ENCODE data around the gene OLFML2B.
"Not testable (repeated sequence)": the region's sequence is repeated elsewhere in the genome, so short reads cannot be mapped to it uniquely, and the experiment has no call there.

OLFML2B gene

DNA sequence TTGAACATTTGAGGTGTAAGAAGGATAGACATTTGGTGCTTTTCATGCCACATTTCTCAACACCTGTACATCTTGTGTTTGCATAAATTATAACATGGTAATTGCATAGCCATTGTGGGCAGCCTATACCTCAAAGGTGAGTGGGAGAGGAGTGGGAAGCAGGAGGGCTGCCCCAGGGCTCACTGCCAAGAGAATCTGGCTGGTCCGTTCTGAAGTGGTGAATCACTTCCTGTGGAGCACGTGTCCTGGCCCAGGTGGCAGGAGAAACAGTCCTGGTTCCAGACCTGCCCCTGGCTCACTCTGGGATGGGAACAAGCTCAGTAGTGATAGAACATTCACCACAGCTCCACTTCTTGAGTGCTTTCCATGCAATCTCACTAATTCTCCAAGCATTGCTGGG lies 11.6 kb upstream of the OLFML2B start:
- DNase-seq (ENCODE audit: low read depth): peak; percentile 14

DNA sequence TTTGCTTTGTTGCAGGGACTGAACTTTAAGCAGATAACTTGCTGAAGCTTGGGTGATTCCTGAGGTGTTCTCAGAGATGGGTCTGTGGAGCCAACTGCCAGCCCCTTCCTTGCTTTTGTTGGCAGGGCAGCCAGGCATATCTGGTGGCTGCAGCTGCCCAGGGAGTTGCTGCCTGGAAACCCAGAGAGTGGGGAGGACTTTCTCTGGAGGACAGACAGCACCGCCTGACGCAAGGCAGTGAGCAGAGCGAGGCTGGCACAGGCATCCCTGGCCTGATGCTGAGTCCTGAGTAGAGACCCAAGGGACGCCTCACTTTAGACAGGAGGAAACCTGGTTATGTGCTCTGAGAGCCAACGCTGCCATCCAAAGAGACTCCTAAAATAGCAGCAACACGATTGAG lies 9.8 kb upstream of the OLFML2B start:
- no peak for DNase-seq (ENCODE audit: low read depth)

DNA sequence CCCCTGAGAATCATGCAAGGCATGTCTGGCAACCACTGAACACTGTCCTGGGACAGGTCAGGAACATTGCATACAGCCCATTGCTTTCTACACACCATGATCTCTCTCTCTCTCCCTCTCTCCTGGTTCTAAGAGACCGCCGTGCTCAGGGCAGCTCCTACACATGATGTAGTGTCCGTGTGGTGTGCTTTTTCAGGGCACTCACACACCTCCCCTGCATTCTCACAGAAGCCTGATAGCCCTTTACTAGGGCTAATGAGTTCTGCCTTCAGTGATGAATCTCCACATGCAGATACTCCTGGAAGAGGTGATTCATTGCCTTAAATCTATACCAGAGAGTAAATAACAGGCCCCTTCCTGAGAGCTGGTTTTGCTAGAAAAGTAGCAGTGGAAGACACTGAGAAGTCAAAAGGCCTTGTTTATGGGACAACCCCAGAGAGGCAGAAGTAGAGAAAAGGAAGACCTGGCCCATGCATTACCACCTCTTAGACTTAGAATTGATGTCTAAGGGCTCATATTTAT lies 7.2 kb upstream of the OLFML2B start:
- DNase-seq (ENCODE audit: low read depth): no peak

DNA sequence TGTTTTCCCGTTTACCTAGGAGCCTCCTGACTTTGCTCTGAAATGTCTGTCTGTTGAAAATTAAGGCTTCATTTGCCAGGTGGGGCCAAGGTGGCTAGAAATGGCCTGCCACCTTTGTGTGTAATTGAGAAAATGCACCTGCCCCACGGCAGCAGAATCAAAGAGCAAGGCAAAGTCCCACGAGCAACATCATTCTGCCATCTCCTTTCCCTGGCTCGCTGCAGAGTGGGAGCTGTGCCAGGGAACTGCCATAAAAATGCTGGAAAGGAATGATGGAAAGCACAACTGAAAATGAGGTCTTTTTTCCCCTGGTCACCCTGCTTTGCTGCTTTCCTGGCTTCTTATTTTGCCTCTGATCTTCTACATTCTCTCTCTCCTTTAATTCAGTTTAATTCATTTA lies 5.5 kb upstream of the OLFML2B start:
- DNase-seq (ENCODE audit: low read depth): no peak

DNA sequence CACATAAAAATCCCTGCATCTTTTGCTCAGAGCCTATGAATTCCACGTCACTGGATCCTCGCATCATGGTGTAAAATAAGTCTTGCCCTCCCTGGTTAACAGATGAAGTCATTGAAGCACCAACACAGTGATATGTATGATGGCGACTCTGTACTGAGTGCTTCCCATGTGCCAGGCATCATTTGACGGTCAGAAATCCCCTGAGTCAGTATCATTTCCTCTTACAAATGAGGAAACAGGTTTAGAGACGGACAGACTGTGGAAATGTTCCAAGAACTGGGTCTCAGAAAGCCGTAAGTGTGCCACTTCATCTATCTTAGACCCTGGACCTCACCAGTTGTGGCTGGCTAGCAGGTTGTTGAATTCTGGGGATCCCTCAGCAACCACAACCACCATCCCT lies 5.1 kb upstream of the OLFML2B start:
- no peak for DNase-seq (ENCODE audit: low read depth)

DNA sequence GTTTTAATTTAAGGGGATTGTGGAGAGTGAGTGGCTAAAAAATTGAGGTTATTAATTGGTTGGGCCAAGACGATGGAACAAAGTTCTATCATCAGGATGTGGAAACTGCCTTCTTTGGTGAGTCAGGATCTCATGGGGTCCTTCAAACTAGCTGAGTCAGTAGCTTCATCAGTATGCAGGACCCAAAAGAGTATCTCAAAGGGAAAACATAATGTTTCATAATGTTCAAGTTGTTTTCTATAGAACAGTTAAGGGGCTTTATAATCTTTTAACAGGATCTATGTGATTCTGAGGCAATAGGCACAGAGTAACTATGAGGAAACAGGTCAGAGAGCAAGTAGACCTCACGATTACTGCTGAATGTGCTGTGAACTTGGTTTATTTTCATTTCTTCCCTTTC lies 3.2 kb upstream of the OLFML2B start:
- DNase-seq (ENCODE audit: low read depth): no peak

DNA sequence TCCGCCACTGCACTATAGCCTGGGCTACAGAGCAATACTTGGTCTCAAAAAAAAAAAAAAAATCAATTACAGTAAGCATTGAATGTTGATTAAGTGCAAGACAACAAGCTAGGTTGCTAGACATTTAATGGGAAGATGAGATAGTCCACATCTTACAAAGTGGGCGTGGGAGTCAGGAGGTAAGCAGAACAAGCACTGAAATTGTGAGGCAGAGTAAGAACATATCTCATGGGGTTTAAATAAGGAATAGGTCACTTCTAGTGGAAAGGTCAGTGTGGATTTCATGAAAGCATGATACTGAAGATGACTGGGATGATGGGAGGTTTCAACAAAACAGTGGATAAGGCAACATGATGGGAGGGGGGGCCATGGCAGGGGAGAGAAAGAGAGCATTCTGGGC lies 1.9 kb upstream of the OLFML2B start:
- DNase-seq (ENCODE audit: low read depth): no peak

DNA sequence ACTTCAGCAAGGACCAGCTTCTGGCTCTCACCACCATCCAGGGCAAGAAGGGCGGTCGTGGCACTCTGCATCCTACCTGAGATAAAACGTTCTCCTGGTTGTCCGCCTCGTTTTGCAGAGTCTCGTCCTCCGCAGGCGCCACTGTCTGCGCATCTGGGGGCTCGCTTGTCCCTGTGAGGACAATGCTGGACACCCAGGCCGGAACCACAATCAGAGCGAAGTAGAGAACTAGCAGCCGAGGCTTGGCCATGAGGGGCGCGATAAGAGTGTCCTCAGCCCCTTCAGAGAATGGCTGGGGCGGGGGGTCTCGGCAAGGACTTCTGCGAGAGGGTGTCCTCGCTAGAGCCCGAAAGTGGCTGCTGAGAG lies 505 bp downstream of the OLFML2B start:
- DNase-seq (ENCODE audit: low read depth): no peak

DNA sequence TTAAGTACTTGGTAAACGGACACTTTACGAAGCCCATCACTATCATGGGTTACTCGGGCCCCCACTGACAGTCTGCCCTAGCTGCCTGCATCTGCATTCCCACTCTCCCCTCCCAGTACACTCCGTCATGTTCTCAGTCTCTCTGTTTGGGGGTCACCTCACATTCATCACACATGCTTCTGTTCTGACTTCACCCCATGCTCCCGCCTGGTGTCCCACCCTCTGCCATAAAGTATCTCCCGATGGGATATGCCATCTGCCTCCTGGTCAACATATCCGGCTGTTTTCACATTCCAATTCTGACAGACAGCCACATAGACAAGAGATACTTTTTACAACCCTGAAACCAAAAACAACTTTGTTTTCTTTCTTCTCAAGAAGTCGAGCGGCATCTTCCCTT lies 1.0 kb downstream of the OLFML2B start:
- DNase-seq (ENCODE audit: low read depth): no peak

DNA sequence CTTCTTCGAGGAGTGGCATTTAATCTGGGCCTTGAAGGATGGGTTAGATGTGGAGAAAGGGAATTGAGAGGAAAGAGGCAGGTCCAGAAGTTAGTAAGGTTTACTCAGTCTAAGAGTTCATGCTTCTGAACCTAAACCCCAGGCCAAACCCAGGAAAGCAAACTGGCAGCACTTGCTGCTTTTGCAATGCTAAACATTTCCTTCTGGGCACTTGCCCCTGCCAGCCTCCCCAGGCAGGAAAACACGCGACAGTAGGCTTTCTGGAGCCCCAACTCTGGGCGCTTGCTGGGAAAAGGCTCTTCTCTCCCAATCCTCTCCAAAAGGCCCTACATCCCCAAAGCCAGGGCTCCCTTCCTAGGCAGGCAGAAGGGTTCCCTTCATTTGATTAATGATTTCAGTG lies 2.5 kb downstream of the OLFML2B start:
- DNase-seq (ENCODE audit: low read depth): no peak

DNA sequence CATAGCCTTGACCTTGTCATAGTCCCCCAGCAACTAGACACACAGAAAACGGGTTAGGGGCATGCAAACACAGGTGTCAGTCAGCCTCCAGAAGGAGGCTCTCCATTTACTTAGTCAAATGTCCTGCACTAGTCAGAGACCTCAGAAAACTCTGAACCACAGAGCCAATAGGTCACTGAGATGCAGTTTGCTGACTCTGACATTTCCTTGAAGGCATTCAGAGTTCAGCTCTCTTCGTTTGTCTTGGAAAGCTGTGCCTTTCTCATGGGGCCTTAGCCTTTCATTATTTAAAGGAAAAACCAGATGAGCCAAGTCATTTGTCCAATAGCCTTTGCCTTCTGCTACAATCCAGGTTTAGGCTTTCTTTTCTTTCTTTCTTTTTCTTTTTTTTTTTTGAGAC lies 3.5 kb downstream of the OLFML2B start:
- no peak for DNase-seq (ENCODE audit: low read depth)

DNA sequence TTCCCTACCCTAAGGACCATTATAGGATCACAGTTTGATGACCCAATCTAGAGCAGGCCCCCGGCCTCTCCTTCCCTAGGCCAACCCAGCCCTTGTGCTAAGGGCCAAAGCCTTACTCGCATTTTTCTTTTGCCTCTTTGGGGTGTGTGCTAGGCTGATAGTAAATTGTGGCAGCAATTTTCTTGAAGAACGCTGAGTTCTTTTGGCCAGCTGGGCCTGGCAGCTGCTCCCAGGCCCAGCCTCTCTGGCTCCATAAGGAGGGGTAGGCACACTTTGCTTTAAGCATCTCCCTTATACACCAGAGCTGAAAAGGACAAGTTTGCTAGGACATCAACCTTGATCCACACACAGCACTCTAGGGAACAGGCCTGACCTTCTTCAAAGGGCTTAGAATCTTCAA lies 4.2 kb downstream of the OLFML2B start:
- no peak for DNase-seq (ENCODE audit: low read depth)

DNA sequence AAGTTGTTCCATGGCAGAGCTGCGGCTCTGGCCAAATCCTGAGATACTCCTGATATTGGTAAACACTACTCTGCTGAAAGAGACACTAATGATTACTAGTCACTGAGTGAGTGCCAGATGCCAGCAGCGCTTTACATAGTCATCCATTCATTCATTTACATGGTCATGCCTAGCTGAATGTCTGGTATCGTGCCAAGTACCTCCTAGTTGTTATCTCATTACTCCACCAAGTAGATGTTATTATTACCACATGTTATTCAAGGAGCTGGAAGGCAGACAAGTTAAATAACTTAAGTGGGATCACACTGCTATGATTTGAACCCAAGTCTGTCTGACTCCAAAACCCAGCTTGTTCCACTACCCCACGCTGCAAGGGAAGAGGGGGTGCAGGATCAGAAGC lies 4.7 kb downstream of the OLFML2B start:
- DNase-seq (ENCODE audit: low read depth): no peak

DNA sequence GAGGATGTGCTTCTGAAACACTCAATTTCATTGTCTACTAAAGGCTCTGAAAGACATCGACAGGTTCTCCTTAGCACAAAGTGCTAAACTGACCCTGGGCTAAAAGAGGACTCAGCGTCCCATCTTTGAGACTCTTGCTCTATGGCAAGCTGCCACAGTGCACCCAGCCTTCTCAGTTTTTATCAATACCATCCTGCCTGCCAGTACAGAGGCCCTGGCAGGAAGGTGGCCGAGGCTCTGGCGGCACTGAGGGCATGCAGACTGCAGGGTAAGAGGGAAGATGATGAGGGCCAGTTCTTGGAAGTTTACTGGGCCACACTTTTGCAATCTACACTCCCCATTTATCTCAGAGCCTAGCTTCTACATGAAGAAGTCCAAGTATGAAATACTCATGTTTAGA lies 5.3 kb downstream of the OLFML2B start:
- DNase-seq (ENCODE audit: low read depth): no peak

DNA sequence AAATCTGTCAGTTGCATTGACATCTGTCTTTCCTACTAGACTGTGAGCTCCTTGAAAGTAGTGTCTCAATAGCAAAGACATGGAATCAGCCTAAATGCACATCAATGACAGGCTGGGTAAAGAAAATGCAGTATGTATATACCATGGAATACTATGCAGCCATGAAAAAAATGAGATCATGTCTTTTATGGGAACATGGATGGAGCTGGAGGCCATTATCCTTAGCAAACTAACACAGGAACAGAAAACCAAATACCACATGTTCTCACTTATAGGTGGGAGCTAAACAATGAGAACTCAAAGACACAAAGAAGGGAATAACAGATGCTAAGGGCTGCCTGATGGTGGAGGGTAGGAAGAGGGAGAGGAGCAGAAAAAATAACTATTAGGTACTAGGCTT lies 5.9 kb downstream of the OLFML2B start:
- not testable (repeated sequence) for DNase-seq (ENCODE audit: low read depth)

DNA sequence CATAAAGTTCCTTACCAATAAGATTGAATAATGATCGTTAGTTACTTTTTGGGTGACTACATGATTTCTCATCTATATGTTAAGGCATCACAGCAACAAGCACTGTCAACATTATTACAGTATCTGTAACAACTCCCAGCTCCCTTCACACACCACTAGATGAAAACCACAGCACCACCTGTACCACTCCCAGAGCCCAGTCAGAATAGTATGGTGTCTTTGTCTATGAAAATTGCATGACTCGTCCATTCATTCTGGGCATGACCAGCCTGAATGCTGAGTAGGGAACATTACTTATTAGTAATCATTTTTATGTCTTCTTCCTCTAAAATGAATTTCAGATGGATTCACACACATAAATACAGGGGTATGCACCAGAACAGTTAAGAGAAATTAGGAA lies 7.0 kb downstream of the OLFML2B start:
- DNase-seq (ENCODE audit: low read depth): no peak

DNA sequence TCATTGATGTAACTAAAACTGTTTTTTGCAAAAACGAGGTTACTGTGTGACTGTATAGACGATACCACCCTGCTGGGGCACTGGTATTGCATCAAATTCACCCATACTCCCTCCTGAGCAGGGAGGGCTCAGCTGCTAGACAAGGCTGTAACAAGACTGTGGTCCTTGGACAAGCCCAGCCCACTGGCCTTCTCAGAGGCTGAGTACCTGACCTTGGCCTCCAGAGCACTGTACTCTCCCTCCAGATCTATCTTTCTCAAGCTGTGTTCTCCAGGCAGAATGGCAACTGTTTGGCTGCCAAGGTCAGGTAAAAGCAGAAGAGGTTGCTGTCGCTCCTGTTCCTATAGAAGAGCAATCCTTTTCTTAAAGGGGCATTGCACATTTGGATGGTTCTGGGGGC lies 8.5 kb downstream of the OLFML2B start:
- DNase-seq (ENCODE audit: low read depth): no peak

DNA sequence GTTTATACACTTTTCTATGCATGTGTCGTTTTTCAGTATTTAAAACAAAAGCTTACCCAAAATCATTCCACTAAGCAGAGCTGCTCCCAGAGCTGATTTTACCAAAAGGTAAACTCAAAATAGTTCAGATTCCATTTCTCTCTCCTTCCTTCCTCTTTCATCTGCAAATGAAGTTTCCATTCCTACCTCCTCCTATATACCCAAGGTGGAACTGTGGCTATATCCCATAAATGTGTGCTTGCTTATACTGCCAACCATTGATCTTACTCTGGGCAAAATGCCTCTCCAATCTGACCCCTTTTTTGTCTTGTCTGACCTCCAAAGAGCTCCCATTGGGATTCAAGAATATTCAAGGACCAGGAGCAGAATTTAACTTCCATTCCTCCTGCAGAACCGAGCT lies 9.5 kb downstream of the OLFML2B start:
- DNase-seq (ENCODE audit: low read depth): no peak

DNA sequence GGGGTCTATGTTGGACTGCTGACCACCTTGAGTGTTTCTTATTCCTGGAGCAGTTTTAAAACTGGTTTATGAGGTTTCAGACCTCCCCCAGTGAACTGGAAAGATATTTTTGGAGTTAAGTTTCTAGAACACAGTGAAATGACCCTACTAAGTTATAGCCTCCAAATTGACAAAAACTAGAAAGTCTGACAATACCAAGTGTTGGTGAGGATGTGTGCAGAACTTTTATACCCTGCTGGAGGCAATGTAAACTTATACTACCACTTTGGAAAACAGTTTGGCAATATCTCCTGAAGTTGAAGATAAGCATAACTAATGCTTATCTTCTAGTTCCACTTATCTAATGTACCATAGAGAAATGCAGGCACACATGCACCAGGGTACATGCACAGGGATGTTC lies 10.4 kb downstream of the OLFML2B start:
- no peak for DNase-seq (ENCODE audit: low read depth)

DNA sequence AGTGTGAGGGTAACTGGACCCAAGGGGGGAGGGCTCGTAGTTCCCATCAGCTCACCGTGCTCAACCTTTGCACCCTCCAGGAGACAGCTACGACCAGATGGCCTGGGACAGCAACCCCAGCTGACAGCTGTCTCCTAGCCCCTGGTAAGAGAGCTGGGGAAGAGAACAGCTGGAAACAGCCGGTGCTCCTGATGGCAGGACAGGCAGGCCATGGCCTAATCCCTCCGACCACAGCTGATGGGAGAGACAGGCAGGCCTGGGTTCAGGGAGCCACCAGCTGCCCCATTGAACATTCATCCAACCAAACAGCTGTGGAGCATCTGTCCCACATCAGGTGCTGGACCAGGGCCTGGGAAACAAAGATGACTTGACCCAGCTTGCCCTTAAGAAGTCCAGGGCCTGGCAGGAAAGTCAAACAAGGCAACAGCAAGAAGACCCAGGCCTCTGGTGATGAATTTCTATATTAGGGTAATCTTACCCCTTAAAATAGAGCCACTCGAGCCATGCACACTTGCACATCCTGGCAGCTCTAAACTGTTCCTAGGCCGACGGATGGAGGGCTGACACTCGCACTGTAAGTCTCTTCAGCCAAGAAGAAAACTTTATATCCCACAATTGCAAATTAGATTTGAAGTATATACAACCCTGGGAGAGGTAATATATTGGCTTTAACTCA lies 12.2 kb downstream of the OLFML2B start:
- no peak for DNase-seq (ENCODE audit: low read depth)

DNA sequence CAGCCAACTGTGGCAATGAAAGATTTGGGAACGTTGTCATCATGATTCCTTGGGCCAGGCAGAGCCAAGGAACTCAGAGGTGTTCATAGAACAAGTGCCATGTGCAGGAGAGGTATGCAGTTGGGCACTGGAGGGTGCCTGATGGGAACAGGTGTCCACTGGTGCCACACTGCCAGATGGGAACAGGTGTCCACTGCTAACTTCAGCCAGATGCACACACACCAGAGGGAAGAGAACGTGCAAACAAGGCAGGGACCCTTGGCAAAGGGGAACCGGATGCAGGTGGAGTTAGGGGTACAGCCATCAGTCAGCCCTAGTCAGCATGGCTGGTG lies 13.5 kb downstream of the OLFML2B start:
- DNase-seq (ENCODE audit: low read depth): no peak

DNA sequence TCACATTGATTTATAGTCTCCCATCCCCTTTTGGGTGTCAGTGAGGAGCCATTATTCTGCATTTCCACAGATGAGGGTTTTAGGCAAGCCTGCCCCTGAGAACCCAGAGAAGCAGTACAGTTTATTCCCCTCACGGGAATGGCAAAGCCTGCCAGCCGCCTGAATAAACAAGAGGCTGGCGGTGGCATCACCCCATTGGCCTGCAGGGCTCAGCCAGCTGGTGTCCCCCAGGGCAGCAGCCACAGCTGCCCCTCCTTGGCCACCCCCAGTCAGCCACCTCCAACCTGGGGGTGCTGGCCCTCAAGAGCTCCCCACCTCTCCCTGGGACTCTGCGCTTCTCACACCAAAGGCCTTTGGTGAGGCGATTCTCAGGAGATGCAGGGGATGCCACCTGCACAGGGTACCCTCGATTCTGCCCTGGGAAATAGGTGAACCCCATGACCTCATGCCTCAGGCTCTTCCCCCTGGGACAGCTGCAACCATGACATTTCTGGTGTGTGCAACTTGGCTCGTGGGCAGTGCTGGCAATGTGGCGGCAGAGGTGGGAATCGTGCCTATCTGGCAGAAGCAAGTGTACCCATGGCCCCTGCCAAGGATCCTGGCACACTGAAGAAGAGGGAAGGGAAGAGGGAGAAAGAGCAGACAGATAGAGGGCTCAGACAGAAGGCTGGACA lies 14.0 kb downstream of the OLFML2B start:
- DNase-seq (ENCODE audit: low read depth): no peak

DNA sequence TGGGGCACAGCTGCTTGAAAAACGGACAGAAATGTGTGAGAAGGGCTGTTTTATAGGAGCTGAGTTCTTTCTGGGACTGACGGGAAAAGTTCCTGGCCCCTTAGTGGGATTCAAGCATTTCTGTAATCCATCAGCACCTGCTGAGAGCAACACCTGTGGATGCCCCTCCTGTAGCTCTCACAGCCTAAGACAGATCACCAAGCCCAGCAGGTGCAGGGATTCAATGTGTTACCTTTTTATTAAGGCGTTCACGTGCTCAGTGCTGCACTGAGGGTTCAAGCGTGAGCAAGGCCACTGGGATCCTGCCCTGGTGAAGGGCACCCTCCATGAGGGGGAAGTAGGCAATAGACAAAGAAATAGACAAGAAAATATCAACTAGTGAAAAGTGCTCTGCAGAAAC lies 14.9 kb downstream of the OLFML2B start:
- DNase-seq (ENCODE audit: low read depth): no peak

DNA sequence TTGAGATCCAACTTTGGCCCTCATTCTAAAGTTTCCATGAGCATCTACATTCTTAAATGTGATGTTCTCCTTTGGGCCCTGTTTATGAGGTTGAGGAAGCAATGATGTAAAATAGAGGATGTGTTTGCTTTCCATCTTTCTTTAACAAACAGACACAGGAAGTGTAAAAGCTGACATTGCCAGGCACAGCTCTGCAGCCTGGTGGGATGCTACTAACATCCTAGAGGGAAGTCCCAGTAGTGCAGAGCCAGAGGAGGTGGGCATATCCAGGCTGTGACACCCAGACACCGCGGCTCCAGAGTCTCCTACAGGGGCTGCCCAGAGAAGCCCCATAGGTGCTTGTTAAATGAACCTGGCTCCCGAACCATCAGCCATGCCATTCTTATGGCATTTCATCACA lies 16.2 kb downstream of the OLFML2B start:
- DNase-seq (ENCODE audit: low read depth): no peak
